NCI-H187 treated with DMSO at 0.1 percent for 48 hours (cell line): ENCODE measurements around the gene OTOG.
A peak's percentile ranks its signal among the peaks of the same experiment; 100 is the strongest.

Source experiments
- DNase-seq: peaks from one replicate; lab custom pipeline; 2025; lab: John Stamatoyannopoulos, UW

OTOG gene

GRCh38 chr11:17519061-17519885, 27.8 kb upstream of the OTOG start:
- DNase-seq, result no peak

GRCh38 chr11:17521106-17521900, 25.8 kb upstream of the OTOG start:
- DNase-seq, result no peak

GRCh38 chr11:17522655-17523054, 24.4 kb upstream of the OTOG start:
- no peak for DNase-seq

GRCh38 chr11:17524221-17524620, 22.8 kb upstream of the OTOG start:
- DNase-seq, result no peak

GRCh38 chr11:17525570-17525969, 21.5 kb upstream of the OTOG start:
- DNase-seq, result no peak

DNA sequence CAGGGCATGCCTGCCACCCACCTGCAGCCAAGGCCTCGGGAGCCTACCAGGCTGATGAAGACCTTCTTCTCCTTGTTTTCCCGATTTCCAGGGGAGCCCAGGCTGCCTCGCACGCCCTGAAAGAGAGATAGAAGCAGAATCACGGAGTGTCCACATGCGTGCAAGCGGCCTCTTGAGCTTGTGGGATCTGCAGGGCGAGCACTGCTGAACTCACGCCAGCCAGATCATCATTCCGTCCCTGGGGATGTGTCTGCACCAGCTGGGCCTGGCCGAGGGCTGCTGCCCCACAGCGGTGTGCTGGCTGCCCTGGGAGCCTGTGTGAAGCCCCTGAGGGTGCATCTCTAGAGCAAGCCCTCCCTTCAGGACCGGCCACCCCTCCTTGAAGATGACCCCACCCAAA, 20.7 kb upstream of the OTOG start:
- no peak for DNase-seq

DNA sequence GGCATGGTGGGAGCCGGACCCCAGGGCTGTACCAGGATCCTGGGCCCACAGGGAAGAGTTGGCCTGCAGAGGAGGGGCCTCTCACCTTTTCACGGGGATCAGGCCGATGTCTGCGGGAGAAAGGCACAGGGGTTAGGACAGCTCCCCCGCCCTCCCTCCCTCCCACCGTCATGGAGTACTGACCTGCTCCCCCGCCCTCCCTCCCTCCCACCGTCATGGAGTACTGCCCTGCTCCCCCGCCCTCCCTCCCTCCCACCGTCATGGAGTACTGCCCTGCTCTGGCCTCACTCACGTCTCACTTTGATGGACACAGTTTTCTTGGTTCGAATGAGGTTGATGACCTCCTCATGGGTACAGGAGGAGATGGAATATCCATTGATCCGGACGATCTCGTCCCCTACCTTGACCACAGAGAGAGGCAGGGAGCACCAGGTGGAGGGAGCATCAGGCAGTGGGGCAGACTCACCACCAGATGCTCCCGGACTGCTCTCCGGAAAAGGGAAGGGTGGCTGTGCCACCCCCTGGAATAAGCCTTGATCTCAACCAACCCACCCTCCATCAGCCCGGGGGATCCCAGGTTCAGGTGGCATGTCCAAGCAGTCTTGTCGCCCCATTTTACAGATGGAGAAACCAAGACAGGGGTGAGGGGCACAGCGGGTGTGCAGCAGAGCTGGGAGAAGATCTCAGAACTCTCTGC, 20.0 kb upstream of the OTOG start:
- DNase-seq, result no peak

GRCh38 chr11:17527628-17527995, 19.4 kb upstream of the OTOG start:
- DNase-seq, result no peak

- peak; percentile 42 for DNase-seq
These were observed 18.8 kb upstream of the OTOG start for GRCh38 chr11:17528181-17528691.

GRCh38 chr11:17528906-17529843, 17.9 kb upstream of the OTOG start:
- DNase-seq, result no peak

DNA sequence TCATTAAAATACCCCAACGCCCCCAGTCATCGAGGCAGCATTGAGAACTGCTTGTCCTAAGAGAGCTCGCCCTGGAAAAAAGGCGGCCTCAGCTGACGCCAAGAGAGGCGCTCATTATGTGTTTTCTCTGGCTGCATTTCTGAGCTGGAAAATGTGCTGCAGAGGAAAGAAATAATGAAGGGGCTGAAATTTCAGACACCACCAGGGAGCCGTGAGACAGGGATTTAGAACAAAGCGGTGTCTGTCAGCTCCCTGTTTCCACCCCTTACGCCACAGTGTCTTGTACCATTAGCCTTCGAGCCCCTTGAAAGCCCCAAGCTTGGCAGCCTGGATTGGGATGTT, 17.2 kb upstream of the OTOG start:
- DNase-seq, result no peak

- no peak for DNase-seq
These were observed 15.9 kb upstream of the OTOG start for GRCh38 chr11:17531071-17531600.

GRCh38 chr11:17531636-17532113, 15.4 kb upstream of the OTOG start:
- no peak for DNase-seq

- DNase-seq, result no peak
These were observed 14.3 kb upstream of the OTOG start for GRCh38 chr11:17532784-17533183.

DNA sequence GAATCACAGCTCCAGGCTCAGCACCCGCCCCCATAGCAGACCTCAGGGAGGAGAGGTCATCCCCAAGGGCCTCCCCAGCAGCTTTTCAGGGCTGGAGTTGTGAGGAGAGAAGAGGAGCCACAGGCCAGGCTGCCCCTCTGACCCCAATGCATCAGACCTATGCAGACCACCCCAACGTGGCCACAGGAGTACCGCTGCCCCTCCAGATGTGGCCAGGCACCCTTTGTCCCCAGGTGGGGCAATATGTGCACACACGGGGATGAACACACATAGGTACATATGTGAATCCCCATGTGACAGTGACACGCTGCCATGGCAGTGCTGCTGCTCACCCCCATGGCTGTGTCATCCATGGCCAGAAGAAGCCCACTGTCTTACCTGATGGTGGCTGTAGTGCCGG, 13.7 kb upstream of the OTOG start:
- no peak for DNase-seq

DNA sequence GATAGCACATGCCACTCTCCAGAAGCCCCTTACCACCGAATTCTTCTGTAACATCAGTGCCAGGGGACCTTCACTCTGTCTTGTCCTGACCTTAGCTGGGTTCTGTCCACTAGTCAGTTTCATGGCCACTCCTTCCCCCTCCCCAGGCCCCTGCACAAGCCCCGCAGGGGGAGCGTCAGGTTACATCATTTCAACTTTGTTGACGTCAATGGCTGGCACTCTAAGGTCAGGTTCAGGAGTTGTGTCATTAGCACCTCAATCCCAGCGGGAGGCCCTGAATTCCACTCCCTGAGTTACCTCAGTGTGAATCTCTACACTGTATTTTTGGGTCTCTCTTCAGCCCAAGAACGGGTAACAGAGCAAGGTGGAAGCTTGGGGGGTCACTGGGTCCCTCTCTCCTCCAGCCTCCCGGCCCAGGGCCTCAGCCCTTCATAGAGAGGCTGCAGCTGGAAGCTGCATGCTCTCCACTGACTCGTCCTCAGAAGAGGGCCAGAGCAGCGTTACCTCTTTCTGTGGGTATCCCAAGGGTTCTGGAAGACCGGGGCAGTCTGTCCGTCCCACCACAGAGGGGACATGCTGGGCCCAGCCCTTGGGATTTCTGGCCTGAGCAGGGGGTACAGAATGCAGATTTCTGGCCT, 13.2 kb upstream of the OTOG start:
- no peak for DNase-seq

- DNase-seq, result no peak
These were observed 11.6 kb upstream of the OTOG start for GRCh38 chr11:17535488-17535887.

- DNase-seq, result no peak
These were observed 9.8 kb upstream of the OTOG start for GRCh38 chr11:17537261-17537660.

DNA sequence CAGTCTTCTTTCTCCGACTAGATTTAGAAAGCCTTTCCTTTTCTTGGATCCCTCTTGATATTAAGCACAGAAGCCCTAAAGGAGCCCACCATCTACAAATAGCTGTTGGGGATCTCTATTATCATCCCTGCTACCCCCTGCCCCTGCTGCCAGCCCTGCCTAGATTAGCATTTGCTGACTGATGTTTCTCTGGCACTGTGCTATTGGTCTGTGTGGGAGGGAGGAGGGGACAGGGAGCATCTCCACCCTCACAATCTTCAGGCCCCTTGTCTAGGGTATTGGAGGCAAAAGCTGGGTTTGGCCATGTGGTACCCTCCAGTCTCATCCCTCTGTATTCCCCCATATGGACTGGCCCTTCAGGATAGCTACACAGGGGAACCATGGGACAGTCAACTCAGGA, 9.0 kb upstream of the OTOG start:
- no peak for DNase-seq

DNA sequence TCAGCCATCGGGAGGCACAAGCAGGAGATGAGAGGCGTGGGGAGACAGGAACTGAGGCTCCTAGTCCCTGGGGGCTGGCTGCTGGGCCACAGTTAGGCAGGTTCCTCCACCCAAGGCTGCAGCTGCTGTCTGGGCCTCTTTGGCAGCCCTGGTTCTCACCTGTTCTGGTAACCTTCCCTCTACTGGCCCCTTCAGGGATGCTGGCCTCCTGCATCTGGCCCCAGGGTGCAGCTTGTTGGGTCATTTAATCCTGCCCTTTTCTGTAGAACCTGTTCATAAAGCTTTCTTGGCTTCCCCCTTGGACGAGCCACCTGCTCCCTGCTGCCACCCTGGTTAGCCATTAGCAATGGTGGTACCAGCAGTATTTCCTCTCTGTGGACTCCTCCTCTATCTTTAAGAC, 8.3 kb upstream of the OTOG start:
- no peak for DNase-seq

DNA sequence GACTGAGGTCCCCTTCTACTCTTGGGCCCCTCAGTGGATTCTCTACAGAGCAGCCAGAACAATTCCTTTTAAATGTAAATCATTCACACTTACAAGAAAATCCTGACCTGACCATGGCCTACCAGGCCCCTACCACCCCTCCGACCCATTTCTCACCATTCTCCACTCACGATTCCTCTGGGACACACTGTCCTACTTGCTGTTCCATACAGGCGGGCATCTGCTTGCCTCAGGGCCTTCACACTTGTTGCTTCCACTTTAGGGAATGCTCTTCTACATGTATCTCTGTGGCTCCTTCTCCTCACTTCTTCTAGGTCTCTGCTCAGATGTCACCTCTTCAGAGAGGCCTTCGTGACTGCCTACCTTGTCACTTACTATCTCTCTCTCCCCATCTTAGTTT, 6.3 kb upstream of the OTOG start:
- DNase-seq, result no peak
